Stromal cell of bone marrow (primary cell): ENCODE data around the gene SRL.

Experiments
- DNase-seq: peaks from one replicate; pipeline ENCODE4 v3.0.0-alpha.2; 2012; ENCODE audit warnings: low read depth

Gene SRL

DNA sequence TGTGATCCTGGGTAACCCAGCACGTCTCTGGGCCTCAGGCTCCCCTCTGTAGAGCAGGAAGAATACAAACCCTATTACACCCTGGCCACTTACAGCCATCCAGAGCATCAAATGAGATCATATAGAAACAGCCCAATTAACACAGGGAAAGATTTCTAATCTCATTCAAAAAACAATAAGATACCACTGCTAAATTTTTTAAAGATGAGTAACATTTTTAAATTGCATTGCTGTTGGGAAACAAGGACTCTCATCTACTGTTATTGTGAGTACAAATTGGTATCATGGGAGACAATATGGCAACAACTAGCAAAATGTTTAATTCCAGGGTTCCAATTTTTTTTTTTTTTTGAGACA is 41.1 kb downstream of the SRL start:
- no peak for DNase-seq

DNA sequence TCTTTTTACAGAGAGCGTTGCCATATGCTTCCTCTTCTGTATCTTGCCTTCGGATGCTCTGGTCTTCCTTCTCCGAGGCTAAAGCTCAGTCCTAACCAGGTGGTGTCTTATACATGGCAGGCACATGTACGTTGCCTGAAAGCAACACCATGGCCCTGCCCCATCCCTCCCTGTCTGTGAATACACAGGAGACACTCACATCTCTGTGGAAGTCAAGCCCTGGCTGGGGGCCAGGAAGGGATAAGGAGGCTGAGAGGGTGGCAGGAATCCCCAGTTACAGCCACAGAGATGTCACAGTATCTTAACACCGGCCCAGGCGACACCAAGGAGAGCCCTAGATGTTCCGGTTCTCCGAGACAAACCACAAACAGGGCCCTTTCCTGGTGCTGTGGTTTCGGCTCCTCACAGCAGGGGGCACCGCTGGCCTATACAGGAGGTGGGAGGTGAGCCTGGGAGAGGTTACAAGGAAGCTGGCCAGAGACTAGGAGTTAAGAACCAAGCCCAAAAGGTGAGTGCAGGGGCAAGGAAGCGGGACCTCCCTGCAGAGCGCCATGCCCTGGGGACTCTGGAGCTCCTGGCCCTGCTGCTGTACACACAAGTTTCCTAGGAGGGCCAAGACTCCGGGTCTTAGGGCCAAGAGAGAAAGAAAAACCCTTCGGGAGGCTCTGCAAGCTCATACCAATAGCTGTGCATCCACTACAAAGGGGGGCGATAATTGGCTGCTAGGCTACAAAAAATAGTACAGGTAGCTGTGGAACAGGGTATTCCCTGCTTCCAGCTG is 41.7 kb downstream of the SRL start:
- no peak for DNase-seq

DNA sequence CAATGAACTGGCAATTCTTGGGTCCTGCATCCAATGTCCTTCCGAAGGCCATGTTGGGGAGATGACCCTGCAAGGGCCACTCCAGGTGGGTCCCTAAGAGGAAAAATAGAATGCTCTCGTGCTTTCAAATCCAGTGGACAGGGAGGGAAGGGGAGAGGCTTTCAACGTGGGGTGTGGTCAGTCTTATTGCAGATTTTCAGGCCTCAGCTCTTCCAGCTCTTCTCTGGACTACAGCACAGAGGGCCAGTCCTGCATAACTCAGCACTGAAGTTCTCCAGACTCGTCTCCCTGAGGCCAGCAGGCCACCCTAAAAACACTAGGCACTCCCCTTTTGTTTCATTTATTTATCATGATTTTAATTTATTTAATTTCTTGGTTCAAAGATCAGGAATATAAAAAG is 43.1 kb downstream of the SRL start:
- no peak for DNase-seq

DNA sequence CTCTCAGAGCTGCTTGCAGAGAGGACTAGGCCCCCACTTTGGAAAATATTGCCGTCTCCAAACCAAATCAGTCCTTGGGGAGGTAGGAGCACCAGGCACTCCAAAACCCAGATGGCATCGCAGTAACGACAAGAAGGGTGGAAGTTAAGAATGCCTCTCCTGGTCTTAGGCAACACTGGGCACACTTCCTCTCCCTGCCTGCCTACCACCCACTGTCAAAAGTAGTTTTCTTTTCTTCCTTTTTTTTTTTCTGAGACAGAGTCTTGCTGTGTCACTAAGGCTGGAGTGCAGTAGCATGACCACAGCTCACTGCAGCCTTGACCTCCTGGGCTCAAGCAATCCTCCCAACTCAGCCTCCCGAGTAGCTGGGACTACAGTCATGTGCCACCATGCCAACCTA is 47.2 kb downstream of the SRL start:
- DNase-seq: no peak

DNA sequence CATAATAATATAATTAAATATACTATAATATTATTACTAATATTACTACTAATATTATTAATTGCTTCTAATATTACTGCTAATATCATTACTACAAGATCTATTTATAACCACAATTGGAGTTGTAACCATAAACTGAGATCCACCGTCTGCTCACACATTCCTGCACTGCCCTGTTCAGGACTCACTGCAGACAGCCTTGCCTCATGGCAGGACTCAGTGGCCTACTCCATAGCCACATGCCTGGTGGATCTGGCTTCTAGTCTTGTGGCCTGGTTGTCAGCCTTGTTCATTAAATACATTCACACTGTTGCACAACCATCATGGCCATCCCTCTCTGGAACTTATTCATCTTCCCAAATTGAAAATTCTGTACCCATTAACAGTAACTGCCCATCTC is 48.0 kb downstream of the SRL start:
- DNase-seq: no peak

DNA sequence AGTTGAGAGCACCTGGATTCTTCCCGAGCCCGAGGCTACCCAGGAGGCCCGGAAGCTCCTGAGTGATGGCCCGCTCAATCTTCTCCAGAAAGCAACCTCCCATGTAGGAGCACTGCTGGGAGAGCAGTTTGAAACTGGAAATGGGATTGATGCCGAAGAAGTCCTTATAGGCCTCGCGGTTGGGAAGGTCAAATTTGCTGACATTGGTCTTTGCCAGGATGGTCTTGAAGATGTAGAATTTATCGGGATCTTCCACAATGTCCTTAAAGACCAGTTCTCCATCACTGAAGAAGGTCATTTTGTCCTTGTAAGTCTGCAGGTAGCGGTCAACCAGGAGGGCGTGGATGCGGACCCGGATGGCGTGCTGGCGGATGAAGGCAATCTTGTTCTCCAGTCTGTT is 49.7 kb downstream of the SRL start:
- DNase-seq: no peak

DNA sequence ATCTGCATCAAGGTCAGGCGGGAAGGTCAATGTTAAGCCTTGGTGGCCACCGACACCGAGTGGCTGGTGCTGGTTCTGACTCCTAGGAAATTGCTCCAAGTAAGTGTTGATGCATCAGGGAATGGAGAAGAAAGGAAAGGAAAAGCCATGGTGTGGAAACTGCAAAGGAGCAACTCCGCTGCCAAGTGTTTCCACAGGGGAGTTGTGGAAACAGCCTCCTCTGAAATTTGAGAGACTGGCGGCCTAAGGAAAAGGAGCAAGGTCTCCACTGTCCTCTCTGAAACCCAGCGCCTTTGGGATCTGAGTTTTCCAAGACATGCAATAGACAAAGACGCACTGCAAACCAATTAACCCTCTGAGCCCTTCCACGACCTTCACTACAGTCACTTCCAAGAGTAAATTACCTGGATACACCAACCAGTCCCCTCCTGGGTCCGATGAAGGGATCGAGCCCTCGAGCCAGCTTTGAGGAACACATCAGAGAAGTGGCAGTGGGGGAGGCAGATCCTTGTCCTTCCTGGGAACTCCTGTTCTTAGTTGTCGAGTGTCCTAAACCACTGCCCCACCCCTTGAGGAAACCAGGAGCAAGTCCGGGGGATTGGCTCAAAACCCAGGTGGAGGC is 51.1 kb downstream of the SRL start:
- DNase-seq: no peak

DNA sequence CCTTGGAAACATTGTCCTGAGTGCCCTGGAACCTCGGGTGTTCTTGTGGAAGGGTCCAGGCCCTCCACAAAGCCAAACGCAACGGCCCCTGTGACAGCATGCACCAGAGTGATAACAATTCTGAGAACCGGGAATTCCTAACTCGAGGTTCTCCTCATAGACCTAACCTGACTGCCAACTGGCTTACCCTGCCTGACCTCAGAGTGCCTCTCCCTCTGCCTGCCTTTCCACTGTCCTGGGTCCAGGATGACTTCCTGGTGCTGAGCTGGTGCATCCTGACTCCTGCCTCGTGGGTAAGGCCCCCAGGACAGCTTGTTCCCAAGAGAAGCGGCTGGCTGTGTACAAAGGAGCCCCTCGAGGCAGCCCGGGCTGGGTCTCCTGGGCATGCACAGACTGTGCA is 51.8 kb downstream of the SRL start:
- DNase-seq: no peak

DNA sequence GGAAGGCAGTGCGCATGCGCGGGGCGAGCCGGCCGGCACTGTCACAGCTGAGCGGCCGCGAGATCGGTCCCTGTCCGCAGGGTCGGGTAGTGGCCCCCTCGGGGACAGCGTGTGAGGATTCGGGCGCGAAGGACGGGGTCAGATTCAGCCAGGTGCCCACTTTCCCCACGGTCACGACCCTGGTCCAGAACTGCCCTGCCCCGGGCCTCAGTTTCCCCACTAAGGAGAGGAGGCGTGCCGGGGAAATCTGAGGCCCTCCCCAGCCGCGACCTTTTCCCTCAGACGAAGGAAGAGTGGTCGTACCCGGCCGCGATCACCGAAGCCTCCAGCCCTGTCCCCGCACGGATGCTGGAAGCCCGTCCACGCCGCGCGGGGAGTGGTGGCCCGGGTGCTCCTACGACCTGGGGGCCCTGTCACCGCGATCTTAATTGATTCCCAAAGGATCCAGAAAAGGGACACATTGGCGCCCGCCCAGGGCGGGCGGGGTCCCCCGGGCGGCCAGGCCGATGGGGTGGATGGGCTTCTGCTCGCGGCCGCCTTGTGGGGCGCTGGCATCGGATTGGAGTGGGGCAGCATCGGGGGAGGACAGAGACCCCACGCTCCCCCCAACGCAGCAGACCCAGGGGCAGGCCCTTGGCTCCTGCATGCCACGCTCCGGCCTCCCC is 57.7 kb downstream of the SRL start:
- DNase-seq: no peak

DNA sequence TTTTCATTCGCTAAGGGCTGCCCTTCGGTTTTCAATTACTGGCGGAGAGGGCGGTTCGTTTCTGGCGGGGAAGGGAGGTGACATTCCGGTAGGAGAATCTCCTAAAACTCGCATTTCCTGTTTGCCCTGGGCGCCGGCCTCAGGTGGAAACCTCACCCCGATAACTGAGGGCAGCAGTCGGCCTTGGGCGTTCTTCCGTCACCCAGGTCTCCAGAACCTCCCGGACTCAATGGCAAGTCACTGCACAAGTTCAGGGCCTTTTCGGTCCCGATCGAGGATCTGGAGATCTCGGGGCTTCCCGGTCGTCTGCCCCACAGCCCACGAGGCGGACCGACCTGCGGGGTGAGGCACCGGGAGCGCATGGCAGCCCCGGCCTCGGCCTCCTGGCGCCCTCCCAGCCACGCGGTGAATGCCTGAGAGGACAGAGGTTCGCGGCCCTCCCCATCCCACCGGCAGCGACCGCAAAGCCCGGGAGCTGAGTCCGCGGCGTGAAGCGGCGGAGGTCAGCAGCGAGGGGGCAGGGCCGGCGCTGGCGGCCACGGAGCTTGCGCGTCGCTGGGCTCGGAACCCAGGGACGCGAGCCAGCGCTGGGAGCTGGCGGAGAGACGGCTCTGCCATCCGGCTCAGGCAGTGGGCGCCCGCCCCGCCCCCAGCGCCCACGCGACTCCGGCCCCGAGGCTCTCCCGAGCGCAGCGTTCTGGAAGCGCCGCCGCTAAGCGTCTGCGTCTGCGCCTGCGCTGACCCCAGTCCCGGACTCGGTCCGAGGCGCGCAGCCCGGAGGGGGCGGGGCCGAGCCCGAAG is 58.4 kb downstream of the SRL start:
- DNase-seq: peak; percentile 88

DNA sequence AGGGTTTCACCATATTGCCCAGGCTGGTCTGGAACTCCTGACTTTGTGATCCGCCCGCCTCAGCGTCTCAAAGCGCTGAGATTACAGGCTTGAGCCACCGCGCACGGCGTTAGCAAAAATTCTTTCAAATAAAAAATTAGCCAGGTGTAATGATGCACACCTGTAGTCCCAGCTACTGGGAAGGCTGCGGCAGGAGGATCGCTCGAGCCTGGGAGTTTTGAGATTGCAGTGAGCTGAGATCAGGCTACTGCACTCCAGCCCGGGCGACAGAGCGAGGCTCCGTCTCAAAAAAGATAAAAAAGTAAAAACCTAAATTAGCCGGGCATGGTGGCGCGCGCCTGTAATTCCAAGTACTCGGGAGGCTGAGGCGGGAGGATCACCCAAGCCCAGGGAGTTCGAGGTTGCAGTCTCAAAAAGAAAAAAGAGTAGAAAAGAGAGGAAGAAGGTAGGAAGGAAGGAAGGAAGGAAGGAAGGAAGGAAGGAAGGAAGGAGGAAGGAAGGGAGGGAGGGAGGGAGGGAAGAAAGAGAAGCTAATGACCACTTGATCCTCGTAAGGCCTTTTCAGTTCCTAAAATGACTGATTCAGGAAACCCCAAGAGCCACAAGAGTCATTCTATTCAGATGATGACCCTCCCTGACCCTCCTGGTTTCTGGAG is 59.2 kb downstream of the SRL start:
- DNase-seq: no peak

DNA sequence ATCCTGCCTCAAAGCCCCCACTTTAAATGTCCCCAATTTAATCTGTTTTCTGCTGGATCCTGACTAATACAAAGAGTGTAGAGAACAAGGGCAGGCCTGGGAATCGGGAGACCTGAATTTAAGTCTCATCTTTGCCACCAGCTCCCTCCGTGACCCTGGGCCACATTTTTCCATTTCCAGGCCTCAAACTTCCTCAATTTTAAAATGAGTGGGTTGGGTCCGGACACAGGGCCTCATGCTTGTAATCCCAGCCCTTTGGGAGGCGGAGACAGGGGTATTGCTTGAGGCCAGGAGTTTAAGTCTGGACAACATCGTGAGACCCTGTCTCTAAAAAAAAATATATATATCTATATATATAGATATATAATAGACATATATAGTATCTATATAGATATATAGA is 61.4 kb downstream of the SRL start:
- no peak for DNase-seq

DNA sequence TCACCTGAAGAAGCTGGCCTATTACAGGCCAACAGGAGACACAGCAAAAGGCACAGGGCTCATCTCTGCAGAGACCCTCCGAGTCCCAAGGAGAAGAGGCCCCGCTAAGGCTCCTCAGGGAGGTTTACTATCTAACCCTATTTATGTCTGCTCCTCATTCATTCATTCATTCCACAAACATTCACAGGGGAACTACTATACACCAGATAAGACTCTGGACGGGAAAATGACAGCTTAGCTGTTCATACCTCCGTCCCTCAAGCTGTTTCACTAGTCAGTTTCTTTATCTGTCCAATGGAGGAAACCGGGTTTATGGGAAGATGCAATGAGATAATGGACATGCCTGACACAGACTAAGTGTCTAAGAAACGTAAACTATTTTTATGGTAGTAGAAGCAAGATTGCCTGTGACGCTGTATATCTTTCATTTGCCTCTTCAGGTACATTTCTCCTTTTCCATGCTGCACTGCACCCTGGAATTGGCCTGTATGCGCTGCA is 62.1 kb downstream of the SRL start:
- no peak for DNase-seq

DNA sequence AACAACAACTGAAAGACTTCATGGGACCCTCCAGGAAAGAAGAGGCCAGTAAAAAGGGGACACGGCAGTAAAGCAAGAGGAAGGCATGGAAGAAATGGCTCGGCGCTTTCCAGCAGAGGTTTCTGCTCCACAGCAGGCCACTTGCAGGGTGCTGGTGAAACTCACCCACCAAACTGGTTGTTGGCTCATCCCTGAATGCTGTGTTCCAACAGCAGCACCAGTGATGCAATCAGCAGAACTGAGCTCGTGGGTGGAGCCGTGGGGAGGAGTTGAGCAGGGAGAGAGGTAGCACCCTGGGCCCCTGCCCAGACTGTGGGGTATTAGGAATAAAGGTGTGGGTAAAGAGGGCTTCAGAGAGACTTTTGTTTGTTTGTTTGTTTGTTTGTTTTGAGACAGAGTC is 62.9 kb downstream of the SRL start:
- DNase-seq: no peak

DNA sequence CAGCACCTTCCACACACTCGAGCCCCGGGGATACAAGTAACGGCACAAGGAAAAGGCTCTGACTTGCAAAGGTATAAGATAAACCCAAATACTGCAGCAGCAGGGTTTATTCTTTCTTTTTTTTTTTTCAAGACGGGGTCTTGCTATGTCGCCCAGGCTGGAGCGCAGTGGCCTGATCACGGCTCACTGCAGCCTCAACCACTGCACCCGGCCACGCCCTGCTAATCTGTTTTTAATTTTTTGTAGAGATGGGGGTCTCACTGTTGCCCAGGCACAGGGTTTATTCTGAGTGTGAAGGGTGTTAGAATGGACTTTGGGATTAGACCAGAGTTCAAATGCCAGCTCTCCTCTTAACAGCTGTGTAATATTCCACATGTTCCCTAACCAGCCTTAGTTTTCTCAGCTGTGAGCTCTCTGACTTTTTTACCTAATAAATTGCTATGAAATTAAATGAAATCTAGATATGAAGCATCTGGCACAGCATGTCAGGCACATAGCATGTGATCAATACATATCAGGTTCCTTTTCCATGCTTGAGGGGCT is 63.3 kb downstream of the SRL start:
- DNase-seq: no peak

DNA sequence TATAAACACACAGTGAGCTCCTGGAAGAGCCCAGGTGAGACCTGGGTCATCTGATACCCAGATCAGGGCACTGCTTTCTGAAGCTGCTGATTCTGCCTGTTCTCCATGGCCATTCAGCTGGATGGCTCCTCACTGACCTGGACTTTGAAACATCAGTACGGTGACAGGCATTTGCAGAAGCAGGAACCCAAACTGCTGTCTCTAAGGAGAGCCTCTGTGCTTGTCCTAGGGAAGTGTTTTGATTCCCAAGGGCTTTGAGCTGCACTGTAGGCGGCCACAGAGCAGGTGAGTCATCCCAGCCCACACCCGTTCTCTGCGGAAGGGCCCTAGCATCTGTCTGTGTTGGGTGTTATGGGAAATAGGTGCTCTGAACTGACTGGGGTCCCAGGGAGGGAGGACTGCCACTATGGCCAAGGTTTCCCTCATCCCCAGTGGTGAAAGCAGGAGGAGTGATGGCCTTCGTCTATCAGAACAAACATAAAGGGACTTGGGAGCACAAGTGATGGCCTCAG is 64.9 kb downstream of the SRL start:
- DNase-seq: no peak

DNA sequence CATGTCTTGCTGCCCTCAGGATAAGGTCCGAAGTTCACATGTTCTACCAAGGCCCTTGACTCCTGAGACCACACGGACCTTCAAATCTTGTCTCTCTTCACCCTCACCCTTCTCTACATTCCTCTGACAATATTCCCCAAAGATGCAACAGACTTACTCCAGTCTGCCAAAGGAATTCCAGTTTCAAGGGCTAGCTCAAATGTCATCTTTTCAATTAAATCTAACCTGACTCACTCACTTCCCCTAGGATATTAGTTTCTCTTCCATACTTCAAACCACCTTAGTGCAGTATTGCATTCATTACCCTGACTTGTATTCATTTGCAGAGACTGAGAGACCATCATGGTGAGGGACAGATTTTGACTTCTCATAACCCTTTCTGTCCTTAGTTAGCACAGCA is 66.0 kb downstream of the SRL start:
- no peak for DNase-seq

DNA sequence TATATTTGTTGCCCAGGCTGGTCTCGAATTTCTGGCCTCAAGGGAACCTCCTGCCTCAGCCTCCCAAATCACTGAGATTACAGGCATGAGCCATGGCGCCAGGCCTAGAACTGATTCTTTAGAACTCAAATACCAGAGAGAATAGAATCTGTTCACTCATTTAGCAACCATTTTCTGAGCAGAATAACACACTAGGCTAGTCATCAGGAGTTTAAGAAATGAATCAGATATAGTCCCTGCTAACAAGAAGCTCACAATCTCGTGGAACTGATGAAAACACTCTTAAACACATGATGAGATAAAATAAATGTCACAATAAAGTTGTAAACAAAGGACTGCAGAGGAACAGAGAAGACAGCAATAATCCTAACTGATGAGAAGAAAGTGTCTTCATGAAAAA is 69.8 kb downstream of the SRL start:
- peak; percentile 52 for DNase-seq

DNA sequence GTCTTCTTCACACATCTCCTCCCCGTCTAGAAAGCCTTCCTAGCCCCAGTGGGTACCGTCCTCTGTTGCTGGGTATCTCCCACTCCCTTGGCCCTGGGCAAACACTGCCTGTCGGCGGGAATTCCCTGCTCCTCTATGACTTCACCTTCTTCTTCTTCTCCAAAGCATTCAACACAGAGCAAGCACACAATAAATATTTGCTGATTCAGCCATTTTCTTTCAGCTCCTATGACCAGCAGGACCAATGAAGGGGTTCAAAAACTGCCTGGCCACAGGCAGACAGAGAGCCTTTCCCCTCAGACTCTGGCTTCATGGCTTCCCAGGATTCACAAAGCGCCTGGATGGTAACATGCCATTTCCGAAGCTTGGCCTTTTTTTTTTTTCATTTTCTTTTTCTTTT is 72.5 kb downstream of the SRL start:
- no peak for DNase-seq

DNA sequence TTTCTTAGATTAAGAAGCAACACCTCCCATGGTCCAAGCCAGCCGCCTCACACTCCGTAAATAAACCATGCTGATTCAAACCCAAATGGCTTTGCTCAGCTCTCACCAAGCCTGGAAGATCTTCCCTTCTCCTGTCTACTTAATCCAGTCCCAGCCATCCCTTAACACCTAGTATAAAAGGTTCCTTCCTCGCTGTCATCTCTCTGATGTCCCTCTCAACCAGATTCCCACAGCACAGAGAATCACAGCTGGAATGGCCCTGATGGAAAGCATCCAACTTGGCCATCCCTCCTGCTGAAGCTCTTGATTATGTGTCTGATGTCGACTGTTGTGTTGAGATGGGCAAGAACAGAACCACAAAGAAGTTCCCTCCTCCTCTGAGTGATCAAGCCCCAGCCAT is 75.1 kb downstream of the SRL start:
- DNase-seq: no peak

DNA sequence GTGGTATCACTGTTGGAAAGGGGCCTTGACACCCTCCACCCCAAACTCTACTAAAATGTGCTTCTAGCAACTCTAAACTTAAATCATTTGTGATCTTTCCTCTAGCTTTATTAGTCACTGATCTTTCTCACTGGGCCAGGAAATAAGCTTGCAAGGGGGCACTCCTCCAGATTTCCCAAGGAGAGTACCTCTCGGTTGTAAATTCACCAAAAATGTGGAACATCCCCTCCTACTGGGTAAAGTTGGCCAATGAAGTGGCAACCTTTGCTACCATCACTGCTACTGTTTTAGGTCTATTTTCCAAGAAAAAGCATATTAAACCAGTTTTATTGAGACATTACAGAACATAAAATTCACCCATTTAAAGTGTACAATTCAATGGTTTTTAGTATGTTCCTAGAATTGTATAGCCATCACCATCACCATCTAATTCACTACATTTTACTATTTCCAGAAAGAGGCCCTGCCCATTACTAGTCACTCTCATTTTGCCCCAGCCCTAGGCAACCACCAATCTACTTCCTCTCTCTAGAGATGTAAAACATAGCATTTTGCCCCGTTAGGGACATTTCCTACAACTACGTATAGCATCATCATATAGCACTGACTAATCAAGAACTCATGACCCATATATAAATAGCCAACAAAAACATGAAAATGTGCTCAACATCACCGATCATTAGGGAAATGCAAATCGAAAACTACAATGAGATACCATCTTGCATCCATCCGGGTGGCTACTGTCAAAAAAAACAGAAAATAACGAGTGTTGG is 81.0 kb downstream of the SRL start:
- no peak for DNase-seq
